Left forelimb (tissue), 1 donor: ENCODE data around the gene POLD2.
A peak's percentile ranks its signal among the peaks of the same experiment; 100 is the strongest.
"Not testable (repeated sequence)": the region's sequence is repeated elsewhere in the genome, so short reads cannot be mapped to it uniquely, and the experiment has no call there.

Source experiments
- DNase-seq: peaks from one replicate; pipeline ENCODE4 v3.0.0-alpha.2; 2018; ENCODE audit warnings: low spot score

The POLD2 gene

DNA sequence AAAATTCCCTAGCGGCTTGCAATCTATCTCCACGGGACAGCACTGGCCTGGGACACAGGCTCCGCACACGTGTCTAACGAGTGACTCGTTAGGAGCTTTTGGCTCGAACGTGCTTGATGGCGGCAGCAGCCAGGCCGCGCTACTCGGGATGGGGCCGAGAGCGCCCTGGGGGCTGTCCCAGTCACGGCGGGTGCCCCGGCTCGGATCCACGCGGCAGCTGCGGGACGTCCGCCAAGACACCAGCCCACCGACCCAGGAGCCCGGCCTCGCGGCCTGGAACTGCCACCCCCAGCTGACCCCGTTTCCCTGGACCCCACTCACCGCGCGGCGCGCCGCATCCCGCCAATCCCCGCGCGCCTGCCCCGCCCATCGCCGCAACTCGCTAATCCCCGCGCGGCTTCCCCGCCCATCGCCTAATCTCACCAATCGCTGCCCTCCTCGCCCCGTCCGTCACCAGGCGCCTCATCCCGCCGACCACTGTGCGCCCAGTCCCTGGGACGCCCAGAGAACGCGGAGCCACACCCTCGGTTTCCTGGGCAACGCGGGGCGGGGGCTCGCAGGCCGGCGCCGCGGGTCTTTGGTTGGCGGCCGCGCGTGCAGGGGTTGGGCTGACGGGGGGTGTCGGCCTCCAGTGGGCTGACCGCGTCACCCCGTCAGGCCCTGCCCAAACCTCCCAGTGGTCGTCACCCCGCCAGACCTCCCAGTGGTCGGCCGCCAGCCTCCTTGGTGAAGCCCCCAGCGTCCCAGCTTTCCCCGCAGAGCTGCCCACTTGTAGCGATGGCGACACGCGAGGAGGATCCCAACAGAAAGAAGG, at the start of gene POLD2:
TSS of gene POLD2 (minus strand) at position 359 of the 814 bp plus-strand sequence. CDS start 1,495 bp downstream, outside the sequence.
- peak; percentile 99 for DNase-seq

DNA sequence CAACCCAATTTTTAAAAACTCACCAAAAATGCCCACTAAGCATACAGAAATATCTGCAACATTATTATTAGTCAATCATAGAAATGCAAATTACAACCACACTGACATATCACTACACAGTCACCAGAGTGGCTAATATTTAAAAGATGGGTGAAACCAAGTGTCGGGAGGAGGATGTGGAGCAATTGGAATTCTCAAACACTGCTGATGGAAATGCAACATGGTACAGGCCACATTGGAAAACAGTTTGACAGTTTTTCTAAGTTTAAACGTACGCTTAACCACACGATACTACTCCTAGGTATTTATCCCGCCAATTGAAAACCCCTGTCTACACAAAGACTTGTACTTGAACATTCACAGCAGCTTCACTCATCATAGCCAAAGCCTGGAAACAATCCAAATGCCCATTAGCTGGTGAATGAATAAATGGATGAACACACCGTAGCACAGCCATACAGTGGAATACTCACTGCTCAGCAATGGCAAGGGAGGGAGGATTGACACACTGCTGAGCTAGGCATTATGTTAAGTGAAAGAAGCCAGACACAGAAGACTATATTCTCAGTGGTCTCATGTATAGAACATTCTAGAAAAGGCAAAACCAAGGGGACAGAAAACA, 49.6 kb upstream of the POLD2 start:
- no peak for DNase-seq

DNA sequence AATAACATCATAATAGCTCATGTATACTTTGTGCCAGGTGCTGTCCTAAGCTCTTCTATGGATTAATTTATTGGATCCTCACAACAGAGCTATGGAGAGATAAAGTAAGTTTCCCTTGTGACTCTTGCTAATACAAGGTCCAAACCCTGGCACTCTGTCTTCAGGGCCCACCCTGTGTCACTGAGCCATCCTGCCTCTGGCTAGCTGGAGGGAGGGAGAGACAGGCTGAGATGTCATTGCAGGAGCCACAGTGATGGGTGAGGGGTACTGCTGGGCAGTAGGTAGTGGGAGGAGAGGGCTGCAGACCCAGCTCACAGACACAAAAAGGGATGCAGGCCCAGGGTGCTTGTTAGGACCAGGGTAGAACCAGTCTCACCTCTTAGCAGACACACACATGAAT, 49.0 kb upstream of the POLD2 start:
- DNase-seq = peak; percentile 17

DNA sequence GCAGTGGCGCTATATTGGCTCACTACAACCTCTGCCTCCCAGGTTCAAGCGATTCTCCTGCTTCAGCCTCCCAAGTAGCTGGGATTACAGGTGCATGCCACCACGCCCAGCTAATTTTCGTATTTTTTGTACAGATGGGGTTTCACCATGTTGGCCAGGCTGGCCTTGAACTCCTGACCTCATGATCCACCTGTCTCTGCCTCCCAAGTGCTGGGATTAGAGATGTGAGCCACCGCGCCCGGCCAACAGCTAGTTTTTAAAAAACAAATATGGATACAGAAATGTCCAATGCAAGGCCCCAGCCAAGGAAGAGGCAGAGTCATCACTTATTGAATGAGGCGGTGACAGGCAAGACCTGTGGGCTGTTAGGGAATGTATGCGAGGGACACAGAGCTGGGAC, 48.6 kb upstream of the POLD2 start:
- DNase-seq = not testable (repeated sequence)

DNA sequence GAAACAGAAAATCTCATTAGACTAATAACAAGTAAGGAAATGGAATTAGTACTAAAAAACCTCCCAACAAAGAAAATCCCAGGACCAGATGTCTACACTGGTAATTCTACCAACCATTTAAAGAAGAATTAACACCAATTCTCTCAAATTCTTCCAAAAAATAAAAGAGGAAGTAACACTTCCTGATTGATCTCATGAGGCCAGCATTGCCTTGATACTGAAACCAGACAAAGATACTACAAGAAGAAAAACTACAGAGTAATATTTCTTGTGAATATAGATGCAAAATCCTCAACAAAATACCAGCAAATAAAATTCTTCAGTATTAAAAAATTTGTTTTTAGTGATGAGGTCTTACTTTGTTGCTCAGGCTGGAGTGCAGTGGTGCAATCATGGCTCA, 44.6 kb upstream of the POLD2 start:
- DNase-seq = no peak

DNA sequence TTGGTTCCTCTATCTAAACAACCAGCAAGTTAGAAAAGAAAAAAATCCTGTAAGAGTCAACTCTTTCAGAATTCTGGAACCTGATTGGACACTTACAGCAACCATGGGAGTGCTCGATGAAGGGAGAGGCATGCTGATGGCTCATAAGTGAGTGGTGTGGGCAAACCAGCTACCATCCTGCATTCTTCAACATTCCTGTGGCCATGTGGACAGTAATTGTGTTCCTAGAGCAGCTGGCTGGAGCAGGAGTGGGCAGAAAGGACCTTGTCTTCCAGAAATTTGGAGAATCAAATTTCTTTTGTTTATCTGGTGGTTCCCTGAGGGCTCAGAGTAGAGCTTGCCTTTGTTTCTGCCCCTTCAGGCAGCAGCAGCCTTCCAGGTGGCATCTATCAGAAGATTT, 40.2 kb upstream of the POLD2 start:
- no peak for DNase-seq

DNA sequence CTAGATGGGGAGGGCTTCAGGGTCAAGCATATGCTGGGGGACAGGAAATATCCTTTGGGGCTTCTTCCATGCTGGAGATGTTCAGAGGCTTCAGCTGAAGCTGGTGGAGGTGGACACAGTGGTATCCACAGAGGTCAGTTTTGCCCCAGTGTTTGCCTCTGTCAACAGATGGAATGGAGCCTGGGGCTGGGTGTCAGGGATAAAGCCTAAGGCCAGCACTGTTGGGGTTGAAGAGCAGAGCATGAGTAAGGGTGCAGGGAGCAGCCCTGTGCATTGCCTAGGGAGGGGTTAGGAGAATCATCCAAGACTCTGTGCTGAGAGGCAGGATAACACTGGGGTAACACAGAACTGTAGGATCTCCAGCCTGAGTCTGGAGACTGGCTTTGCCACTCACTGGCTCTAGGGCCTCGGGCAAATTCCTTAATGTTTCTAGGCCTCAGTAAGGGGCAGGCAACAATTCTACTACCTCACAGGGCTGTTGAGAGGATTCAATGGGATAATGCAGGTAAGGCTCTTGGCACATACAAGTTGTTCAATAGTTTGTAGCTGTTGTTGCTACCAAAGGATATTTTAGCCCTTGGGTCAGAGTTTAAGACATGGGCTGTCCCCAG, 39.5 kb upstream of the POLD2 start:
- DNase-seq = no peak

DNA sequence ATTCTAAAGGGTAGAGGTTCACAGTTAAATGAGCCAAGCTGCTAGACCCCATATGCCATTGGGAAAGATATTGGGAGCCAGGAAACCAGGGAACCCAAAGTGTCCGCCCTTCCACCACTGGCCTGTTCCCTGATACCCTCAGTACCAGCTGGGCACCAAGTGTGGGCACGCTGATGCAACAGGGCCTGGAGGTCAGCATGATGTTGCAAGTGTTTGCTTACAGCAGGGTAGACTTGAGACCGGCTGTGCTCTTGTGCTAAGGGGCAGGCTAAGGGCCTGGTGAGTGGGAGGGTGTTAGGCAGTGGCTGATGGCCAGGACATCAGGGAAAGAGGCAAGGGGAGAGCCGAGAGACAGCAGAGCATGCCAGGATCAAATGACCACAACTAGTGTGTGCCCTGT, 38.8 kb upstream of the POLD2 start:
- DNase-seq = no peak

DNA sequence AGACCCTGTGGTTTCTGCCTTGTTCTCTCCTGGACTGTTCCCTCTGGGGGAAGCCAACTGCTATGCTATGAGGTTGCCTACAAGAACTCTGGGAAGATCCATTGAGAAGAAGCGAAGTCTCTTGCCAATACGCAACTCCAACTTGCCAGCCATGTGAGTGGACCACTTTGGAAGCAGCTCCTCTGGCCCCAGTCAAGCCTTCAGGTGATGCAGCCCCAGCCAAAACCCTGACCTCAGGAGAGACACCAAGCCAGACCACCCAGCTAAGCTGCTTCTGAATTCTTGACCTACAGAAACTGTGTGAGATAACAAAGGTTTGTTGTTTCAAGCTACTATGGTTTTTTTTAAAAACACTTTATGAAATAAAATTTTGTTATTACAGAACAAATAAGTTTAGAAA, 38.0 kb upstream of the POLD2 start:
- no peak for DNase-seq

DNA sequence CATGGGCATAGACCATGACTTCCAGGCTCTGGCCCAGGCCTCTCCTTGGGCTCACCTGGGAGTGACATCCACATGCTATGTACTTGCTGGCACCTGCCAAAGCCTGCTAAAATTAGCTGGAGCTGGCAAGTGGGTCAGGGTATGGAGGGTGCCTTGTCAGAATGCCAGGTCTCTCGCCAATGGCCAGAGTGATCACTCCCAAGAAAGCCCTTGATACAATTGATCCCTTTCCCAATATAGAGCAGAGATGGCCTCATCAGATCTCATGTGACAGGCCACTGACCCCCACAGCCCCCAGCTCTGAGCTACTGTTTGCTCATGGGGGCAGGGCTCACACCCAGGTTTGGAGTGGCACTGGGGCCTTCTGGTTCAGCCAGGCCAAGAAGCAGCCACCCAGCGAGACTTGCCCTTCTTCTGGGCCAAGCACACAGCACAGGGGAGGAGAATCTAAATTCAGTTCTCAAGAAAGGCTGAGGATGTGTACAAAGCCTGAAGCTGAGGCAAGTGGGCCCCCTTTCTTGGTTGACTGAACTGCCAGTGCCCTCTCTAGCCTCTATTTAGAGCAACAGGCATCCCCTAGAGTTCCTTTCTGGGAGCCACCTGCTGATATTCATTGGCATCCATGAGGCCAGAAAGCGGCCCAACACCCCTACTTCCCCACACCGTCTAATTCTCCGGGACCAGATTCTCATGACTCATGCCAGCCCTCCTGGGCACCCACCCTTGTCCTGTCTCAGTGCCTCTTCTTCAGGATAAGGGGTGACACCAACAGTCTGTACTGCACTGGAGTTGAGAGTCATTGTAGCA, 36.7 kb upstream of the POLD2 start:
- DNase-seq = no peak

DNA sequence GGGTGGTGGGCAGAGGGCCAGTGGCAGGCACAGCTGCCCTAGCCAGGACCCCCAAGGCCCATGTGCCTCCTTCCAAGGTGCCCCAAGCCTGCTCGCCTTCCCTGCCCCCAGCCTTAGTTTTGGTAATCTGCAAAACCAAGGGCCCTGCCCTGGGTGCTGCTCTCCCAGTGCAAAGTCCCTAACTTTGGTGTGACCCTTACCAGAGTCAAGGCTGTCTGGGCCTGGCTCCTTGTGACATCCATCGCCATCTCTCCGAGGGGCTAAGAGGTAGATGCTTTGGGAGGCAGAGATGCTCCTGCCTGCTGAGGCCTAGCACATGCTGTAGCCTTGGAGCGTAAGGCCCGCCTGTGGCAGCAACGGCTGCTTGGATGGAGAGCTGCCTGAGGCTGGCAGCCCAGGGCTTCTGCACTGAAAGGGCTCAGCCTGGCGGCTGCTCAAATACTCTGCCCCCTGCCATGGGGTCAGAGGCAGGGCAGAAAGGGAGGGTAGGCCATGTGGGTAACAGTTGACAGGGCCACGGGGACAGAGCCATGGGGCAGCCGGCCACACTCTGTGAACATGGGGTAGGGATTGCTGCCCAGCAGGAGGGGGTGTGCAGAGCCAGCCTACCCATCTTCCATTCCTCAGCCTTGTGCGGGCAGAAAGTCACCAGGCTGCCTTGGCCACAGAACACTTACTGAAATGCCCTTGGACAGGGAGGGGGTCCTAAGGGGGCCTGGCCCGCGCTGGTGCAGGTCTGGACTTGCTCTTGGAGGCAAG, 35.7 kb upstream of the POLD2 start:
- DNase-seq = peak; percentile 55

DNA sequence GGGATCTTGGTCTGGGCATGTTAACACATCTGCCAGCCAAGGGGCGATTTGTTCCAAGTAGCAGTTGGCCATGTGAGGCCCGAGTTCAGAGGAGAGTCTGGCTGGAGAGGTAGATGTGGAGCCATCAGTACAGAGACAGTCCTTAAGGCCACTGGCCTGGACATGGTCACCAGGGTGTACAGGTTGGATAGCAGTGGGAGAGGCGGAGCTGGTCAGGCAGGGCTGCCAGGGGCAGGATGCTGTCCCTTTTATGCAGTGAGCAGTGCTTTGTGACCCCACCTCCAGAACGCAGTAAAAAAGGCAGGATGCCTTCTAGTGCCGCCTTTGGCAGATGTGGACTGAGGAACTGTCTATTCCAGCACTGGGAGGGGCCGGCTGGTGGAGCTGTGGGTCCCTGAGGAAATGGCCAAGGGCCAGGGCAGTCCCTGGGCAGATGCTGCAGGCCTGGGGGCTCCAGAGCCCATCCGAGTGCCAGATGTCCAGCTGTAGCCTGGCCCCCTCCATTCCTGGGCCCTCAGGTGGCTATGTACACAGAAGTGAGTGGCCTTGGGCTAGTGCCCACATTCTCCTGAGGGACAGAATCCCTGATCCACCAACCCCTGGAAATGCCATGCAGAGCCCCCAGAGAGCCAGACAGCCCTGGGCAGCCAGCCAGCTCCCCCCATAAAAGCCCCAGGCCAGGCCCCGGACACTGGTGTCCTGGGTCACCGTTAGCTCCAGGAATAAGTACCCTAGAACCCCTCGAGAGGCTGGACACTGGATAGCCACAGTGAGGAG, 34.9 kb upstream of the POLD2 start:
- no peak for DNase-seq

DNA sequence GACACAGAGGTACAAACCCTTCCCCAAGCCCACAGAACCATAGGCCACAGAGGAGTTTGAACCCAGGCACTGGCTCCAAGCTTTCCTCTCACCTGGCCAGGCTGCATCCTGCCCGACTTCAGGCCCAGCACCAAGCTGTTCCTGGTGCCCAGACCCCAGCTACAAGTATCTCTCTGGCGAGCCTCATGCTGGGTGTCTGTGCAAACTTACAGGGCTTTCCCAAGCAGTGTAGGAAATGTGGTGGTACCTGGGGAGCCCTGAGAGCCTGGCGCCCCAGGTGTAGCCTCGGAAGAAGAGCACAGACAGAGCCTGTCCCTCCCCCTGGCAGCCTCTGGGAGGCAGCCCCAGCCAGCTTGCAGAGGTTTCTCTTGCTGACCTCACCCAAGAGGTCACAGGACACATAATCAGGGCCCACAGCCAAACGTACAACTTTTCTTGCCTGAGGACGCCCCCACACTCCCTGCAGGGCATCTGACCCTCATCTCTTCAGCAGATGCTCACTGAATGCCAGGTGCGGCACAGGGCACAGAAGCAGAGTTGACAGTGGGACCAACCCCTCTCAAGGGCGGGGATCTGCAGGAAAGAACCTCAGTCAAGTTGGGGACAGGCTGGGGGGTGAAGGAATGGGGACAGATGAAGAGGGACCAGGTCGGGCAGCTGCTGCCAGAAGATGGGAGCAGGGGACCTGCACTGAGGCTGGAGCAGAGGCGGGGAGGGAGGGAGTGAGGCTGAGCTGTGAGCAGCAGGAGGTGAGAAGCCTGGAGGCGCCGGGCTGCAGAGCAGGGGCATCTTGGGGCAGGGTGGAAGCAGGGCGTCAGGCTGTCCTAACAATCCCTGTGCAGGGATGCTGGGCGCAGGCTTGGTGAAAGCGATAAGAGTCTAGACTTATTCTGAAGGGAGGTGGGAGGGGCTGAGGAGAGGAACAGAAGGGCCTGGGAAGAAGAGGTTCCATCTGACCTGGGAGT, 34.0 kb upstream of the POLD2 start:
- no peak for DNase-seq

DNA sequence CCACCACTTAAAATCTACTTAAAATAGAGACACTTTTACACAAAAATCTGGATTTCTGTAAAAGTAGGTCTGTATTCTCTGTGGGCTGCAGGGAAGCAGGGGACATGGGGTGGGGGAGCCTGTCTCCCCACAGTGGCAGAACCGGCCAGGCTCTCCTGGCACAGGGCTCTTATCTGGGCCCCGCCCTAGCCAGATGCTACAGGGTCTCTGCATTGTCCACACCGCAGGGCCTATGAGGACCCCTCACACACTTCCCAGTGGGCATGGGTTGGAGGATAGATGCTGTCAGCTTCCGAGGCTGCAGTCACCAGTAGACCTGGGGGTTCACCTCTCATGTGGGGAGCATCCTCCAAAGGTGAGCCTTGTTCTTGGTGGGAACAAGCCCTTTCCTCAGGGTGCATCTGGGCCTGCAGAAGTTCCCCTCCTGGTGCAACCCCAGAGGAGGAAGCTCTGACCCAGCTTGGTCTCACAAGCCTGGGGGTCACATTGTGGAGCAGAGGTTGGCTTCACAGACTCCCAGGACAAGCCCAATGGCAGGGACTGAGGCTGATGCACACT, 33.2 kb upstream of the POLD2 start:
- no peak for DNase-seq

DNA sequence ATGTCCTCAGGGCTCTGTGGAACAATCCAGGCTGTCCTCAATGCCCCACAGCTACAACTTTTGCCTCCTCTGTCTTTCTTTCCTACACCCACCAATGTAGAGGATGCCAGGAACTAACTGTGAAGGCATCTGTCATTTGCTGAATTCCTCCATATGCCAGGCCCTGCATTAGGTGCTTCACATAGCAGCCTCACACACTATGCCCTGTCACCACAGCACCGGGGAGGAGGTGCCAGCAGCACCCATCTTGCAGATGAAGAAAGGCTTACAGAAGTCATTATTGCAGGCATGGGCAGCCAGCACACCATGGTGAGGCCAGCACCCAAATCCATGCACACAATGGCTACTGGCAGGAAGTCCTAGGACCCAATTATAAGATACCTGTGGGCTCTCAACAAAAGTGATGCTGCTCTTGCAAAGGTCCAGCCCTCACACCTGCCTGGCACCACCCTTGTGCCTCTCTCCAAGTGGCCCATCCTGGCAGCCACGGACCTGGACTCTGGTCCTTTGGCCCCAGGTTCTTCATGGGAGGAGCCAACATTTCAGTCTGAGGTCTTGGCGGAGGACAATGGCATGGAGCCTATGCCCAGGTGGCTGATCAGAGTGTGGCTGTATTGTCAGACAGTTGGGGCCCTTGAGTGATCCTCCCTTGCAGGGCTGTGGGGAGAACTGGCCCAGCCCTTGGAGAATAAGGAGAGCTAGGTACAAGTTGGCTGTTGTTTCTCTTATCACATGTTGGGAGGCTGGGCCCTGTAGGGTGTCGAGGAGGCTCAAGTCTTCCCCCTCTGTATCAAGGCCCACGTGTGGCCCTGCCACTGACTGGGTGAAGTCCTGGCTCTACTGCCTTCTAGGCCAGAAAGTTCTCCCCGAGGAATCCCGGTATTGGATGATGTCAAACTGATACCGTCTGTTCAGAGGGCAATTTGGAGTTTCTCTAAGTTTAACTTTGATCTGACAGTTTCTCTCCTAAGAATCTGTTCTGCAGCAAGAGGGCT, 32.1 kb upstream of the POLD2 start:
- no peak for DNase-seq

DNA sequence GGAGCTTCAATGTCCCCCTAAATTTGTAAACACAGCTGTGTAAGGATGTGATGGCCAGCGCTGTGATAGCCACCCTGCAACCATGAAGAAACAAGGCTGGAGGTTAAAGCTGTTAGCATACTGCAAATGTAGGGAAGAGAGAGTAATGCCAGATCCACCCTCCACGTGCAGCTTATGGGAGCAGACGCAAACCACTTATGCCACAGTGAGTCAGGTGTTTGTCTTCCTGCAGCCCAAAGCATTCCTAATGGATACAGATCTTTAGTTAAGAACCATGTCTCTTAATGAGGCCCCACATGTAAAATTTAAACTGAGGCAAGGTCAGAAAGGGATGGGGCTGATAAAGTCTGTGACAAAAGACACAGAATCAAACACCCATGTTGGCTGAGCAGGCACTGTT, 31.4 kb upstream of the POLD2 start:
- no peak for DNase-seq

DNA sequence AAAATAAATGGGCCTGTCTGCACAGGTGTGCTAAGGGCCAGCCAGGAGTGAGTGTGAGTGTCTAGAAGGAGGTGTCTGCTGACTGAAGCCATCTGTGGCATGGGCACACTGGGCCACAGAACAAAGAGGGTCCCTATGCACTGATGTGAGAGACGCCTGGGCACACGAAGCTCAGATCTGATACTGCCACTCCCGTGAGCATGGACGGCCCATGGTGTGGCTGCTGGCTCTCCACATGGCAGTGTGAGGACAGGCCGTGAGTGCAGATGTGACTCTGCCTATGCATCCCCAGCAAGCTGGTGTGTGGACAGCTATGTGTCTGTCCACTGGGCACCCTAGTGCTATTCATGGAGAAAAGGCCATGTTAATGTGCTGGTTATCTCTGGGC, 30.6 kb upstream of the POLD2 start:
- no peak for DNase-seq
